ENCODE results near the gene SLC37A4.

DNA sequence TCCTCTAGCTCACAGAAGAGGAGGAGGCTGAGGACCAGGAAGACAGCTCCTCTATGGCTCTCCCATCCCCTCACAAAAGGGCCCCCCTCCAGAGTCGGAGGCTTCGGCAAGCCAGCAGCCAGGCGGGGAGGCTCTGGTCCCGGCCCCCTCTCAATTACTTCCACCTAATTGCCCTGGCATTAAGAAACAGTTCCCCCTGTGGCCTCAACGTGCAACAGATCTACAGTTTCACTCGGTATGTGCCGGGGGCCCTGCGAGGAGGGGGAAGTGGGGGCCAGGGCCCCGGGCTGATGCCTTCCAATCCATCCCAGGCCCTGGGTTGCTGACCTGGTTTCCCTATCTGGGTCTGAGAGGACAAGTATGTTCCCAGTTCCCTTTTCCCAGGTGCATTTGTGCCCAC lies 51.2 kb downstream of the SLC37A4 start:
- TF ChIP-seq, protein P1, sequence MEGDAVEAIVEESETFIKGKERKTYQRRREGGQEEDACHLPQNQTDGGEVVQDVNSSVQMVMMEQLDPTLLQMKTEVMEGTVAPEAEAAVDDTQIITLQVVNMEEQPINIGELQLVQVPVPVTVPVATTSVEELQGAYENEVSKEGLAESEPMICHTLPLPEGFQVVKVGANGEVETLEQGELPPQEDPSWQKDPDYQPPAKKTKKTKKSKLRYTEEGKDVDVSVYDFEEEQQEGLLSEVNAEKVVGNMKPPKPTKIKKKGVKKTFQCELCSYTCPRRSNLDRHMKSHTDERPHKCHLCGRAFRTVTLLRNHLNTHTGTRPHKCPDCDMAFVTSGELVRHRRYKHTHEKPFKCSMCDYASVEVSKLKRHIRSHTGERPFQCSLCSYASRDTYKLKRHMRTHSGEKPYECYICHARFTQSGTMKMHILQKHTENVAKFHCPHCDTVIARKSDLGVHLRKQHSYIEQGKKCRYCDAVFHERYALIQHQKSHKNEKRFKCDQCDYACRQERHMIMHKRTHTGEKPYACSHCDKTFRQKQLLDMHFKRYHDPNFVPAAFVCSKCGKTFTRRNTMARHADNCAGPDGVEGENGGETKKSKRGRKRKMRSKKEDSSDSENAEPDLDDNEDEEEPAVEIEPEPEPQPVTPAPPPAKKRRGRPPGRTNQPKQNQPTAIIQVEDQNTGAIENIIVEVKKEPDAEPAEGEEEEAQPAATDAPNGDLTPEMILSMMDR (IDR thresholded peaks at IDR 0.05 in 8 of 11, conservative IDR thresholded peaks at IDR 0.05 in 3 of 11), result no peak
- TF ChIP-seq POLR2A (IDR thresholded peaks at IDR 0.05), result no peak
